Activated CD4-positive, alpha-beta T cell treated with anti-CD3 and anti-CD28 coated beads for 24 hours (primary cell): ENCODE measurements around the gene MACROD2.

Experiments
- DNase-seq, 2 donors: peaks; one replicate each; pipeline ENCODE4 v3.0.0-alpha.2; 2020; ENCODE audit warnings: low read depth in 2 of 2

The MACROD2 gene

GRCh38 chr20:14470231-14470899 lies 475.0 kb downstream of the MACROD2 start:
- DNase-seq, result no peak

- DNase-seq, result no peak
Measured at GRCh38 chr20:14470977-14471661, 475.8 kb downstream of the MACROD2 start.

- no peak for DNase-seq
Measured at GRCh38 chr20:14477125-14477524, 481.8 kb downstream of the MACROD2 start.

GRCh38 chr20:14478126-14478525 lies 482.8 kb downstream of the MACROD2 start:
- no peak for DNase-seq

DNA sequence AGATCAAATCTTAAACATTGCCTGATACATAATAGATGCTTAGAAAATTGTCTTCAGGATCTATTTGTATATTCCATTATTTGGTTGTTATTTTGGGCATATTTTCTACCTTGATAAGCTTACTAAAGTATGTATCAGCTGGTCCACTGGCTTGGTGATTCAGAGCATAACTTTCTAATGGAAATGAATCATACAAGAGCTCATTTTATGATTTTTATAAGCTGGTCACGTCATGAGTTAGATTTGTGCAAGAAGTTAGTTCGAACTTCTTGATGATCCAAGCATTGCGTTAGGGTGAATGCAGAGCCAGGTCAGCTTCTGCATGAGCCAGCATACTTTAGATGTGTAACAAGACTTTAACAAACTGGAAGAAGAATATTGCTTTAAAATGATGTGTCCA lies 486.5 kb downstream of the MACROD2 start:
- no peak for DNase-seq

DNA sequence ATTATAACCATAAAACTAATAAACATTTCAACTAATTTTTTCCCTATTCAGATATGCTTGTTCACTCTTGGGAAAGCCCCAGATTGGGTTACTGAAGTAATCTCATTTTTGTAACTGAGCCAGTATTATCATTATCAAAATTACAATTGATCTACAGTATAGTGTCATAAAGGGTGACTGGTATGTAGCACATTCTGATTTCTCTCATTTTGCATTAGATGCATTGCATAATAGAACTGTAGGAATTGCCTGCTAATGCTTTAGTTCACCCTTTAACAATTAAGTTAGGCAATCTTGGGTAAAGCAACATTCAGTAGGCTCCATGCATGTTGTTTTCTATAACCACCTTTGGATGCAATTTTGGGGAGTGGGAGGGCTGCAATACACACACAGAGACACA lies 492.9 kb downstream of the MACROD2 start:
- DNase-seq, result no peak

DNA sequence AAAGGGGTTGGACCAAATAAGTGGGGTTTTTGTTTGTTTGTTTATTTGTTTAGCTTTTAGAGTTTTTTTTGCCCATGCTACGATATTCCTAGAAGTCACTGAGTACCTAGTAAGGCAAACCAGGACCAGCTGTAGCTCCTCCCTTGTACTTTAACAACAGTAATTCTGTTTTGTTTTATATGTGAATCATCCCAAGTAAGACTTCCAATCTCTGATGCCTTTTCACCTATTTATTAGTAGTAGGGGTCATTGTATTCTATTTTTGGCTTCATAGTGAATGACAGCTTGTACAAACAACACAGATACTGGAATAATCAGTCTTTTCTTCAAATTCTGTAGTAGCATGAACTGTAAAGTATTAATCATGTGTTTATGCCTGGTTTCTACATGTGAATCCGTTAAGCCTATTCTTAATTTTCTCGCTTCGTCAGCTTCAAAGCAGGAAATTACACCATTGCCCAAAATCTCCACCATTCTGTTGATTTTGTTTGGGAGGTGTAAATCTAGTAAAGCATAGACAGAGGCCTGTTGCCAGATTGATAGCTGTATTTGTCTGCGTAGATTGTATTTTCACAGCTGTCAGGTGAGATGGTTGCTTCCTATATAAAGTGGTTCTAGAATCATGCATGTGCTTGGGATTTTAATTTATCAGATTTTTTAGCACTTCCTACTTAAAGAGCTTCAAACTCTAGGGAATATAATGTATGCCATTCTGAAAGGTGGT lies 493.6 kb downstream of the MACROD2 start:
- no peak for DNase-seq

DNA sequence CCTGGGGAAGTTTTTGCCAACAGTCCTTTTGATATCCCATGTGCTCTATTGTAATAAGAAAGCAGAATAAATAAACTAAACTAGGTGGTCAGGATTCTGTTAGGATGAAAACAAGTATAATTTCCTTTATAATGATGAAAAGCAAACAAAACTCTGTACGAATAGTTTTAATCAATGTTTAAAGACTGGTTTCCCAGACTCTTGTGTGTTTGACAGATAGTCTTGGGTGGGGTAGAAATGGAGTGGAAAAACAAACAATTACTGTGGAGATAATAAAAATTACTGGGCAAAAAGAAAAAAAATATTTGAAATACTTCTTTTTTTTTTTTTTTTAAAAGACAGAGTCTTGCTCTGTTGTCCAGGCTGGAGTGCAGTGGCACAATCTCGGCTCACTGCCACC lies 494.2 kb downstream of the MACROD2 start:
- DNase-seq, result no peak

- no peak for DNase-seq
Measured at GRCh38 chr20:14491436-14491835, 496.1 kb downstream of the MACROD2 start.

GRCh38 chr20:14493408-14493807 lies 498.1 kb downstream of the MACROD2 start:
- no peak for DNase-seq

DNA sequence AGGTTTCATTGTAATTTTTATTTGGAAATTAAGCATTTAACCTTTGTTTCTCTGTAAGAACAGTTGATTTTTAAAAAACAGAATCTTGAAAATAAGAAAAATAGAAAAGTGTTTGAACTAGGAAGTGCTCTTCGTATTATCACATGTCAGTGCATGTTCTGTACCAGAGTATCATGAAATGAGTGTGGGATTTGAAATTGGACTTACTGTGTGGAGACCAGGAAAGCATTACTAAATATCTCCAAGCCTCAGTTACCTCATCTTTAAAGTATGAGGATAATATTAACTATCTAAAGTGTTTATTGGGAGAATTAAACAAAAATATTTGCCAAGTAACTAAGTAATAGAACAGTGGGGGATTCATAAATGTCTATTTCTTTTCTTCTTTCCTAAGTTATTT lies 499.0 kb downstream of the MACROD2 start:
- no peak for DNase-seq

DNA sequence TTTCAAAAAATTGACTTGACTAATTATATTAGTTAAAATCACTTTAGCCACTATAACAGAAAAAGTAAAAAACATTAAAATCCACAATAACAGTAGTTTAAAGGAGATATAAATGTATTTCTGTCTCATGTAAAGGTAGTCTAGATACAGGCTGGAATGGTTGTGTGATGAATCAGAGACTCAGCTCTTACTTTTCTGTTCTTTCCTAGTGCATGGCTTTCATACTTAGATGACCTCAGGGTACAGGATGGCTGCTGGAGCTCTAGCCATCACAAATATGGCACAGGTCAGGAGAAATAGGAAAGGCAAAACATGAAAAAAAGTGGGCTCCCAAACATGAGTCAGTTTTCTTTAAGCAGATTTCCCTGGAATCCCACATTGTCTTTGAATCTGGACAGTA lies 499.8 kb downstream of the MACROD2 start:
- no peak for DNase-seq

DNA sequence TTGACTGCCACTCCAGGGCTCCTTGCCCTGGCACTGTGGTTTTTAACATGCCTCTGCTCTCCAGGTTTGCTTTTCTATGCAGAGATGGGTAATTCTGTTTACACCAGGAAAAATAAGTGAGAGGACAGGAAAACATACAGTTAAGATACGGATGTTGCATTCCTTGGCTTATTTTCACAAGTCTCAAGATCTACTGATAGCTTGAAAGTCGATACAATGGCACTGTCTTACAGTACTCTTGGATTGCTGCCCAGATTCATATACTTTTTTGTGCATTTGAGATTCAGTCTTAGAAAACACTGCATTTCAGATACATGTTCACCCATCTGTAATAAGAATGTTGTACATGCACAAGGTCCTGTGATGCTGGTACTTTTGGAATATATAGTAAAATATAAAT lies 501.7 kb downstream of the MACROD2 start:
- no peak for DNase-seq

DNA sequence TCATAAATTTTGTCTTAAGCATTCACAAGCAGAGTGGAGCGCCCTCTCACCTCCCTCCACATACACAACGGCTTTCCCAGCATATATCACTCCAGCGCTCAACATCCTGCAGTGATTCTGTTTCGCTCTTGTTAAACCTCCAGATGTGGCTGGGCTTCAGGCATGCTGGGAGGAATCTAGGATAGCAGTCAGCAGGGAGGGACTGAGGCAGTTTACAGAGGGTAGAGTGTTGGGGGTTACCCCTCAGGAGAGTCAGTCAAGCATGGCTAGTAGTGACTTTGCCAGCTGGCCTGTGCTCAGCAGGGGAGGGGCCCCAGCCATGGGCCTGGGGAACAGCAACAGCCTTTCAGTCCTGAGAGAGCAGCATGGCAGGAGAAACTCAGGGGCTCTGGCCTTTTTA lies 503.5 kb downstream of the MACROD2 start:
- DNase-seq, result no peak

DNA sequence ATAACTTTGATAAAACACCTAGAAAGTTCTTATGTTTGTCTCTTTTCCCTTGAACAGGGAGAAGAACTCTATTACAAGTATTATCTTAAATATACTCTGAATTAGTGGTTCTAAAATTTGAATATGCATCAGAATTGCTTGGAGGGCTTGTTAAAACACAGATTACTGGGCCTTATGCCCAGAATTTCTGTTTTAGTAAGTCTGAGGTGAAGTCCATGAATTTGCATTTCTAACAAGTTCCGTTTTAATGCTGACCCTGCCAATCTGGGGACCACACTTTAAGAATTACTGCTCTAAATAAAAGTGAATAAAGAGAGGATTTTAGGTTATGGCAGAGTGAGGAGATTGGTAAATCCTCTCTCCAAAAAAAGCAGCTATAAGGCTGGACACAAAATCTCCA lies 510.2 kb downstream of the MACROD2 start:
- DNase-seq, result no peak

- DNase-seq, result no peak
Measured at GRCh38 chr20:14507711-14508110, 512.4 kb downstream of the MACROD2 start.

- no peak for DNase-seq
Measured at GRCh38 chr20:14510341-14510740, 515.0 kb downstream of the MACROD2 start.

- no peak for DNase-seq
Measured at GRCh38 chr20:14512839-14513238, 517.5 kb downstream of the MACROD2 start.

- no peak for DNase-seq
Measured at GRCh38 chr20:14518648-14519047, 523.3 kb downstream of the MACROD2 start.

DNA sequence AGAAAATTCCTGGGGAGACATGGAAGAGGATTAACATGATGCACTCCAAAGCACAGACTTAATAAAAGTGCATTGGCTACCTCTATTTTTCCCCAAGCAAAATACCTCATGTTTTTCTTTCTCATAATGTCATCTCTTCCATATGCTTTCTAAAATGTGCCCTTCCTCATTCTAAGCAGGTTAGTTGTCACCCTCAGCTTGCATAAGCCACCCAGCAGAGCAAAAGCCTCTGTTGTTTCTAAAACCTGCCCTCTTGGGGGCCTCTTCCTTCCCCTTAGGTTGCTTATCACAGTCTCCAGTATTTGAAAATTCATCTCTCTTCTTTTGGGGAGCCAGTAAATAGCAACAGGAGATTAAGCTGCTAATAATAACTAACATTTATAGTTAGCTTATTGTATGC lies 525.7 kb downstream of the MACROD2 start:
- DNase-seq, result no peak

- DNase-seq, result no peak
Measured at GRCh38 chr20:14521436-14521835, 526.1 kb downstream of the MACROD2 start.

DNA sequence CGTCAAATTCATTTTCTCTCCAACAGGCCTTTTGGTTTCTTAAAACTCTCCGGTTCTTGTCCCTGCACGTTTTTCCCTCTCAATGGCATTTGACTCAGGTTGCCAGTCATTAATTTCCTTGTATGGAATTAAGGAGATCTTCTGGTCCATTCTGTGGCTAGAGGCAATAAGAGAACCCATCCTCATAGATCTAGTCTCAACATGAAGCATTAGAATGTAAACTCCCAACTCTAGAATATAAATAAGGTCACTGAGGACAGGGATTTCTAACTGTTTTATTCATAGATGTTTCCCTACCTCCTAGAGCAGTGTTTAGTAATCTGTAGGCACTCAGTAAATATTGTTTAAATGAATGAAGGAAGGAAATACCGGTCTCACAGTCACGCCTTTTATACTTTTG lies 527.3 kb downstream of the MACROD2 start:
- no peak for DNase-seq

- DNase-seq, result no peak
Measured at GRCh38 chr20:14523090-14523489, 527.8 kb downstream of the MACROD2 start.
